Activated naive CD4-positive, alpha-beta T cell treated with Interleukin-2 at 50 U/mL for 16 hours (primary cell): ENCODE measurements around the gene APOBEC3B.
A peak's percentile ranks its signal among the peaks of the same experiment; 100 is the strongest.
"Not testable (repeated sequence)": the region's sequence is repeated elsewhere in the genome, so short reads cannot be mapped to it uniquely, and the experiment has no call there.

ENCODE experiments used
- DNase-seq: peaks from one replicate; pipeline ENCODE4 v3.0.0-alpha.2; 2020

Gene APOBEC3B

GRCh38 chr22:38952281-38952993, 29.7 kb upstream of the APOBEC3B start:
- no peak for DNase-seq

GRCh38 chr22:38953091-38953490, 29.1 kb upstream of the APOBEC3B start:
- DNase-seq = no peak

- DNase-seq = peak; percentile 81
Observed at GRCh38 chr22:38953577-38954413, 28.4 kb upstream of the APOBEC3B start.

GRCh38 chr22:38954414-38955043, 27.6 kb upstream of the APOBEC3B start:
- DNase-seq = no peak

- no peak for DNase-seq
Observed at GRCh38 chr22:38955250-38955905, 26.8 kb upstream of the APOBEC3B start.

GRCh38 chr22:38955926-38956325, 26.2 kb upstream of the APOBEC3B start:
- DNase-seq = no peak

GRCh38 chr22:38956551-38956950, 25.6 kb upstream of the APOBEC3B start:
- no peak for DNase-seq

GRCh38 chr22:38957046-38957770, 24.9 kb upstream of the APOBEC3B start, which contains the start of gene APOBEC3A:
TSS of gene APOBEC3A (plus strand) at chr22:38957609. CDS start at chr22:38957692, 83 bp downstream.
- no peak for DNase-seq

GRCh38 chr22:38957808-38958650, 24.1 kb upstream of the APOBEC3B start:
- no peak for DNase-seq

- DNase-seq = not testable (repeated sequence)
Observed at GRCh38 chr22:38958651-38958943, 23.6 kb upstream of the APOBEC3B start.

- no peak for DNase-seq
Observed at GRCh38 chr22:38959590-38959989, 22.6 kb upstream of the APOBEC3B start.

GRCh38 chr22:38960673-38961072, 21.5 kb upstream of the APOBEC3B start:
- not testable (repeated sequence) for DNase-seq

GRCh38 chr22:38963291-38963738, 18.8 kb upstream of the APOBEC3B start:
- not testable (repeated sequence) for DNase-seq

GRCh38 chr22:38963872-38964271, 18.3 kb upstream of the APOBEC3B start:
- DNase-seq = no peak

- no peak for DNase-seq
Observed at GRCh38 chr22:38964306-38964705, 17.8 kb upstream of the APOBEC3B start.

- DNase-seq = no peak
Observed at GRCh38 chr22:38964989-38965388, 17.2 kb upstream of the APOBEC3B start.

GRCh38 chr22:38965614-38966379, 16.4 kb upstream of the APOBEC3B start:
- DNase-seq = no peak

- no peak for DNase-seq
Observed at GRCh38 chr22:38966380-38966702, 15.8 kb upstream of the APOBEC3B start.

- DNase-seq = no peak
Observed at GRCh38 chr22:38966942-38967341, 15.2 kb upstream of the APOBEC3B start.
